Smooth muscle cell (in vitro differentiated cells): ENCODE data around the gene CDC42SE2. TPM values are rescaled to one million over a fixed set of nuclear protein-coding genes. Genes with fewer than 3 reads are reported as not detected.

Source experiments
- DNase-seq: peaks from one replicate; lab custom pipeline; 2025; ENCODE audit not compliant: unreplicated experiment; lab: John Stamatoyannopoulos, UW
- H2AFZ ChIP-seq: fragments of 200-600 bp; sonication (generic); 2 replicates; pipeline ENCODE4 v1.6.0; 2016; ENCODE audit warnings: antibody characterized with exemption, low read depth, mild to moderate bottlenecking
- H3F3A ChIP-seq: fragments of 200-600 bp; sonication (generic); 2 replicates; pipeline ENCODE4 v1.6.0; 2017; ENCODE audit warnings: antibody characterized with exemption, low read depth
- H3K27ac ChIP-seq: fragments of 200-600 bp; sonication (generic); 2 replicates; pipeline ENCODE4 v1.5.1; 2016; ENCODE audit warnings: low read depth, mild to moderate bottlenecking
- H3K27me3 ChIP-seq: fragments of 200-600 bp; sonication (generic); 2 replicates; pipeline ENCODE4 v1.6.1; 2016; ENCODE audit warnings: low read depth, mild to moderate bottlenecking
- H3K36me3 ChIP-seq: fragments of 200-600 bp; sonication (generic); 2 replicates; pipeline ENCODE4 v1.5.1; 2016; ENCODE audit warnings: low read depth
- H3K4me1 ChIP-seq: fragments of 200-600 bp; sonication (generic); 2 replicates; pipeline ENCODE4 v1.5.1; 2016; ENCODE audit warnings: low read depth
- H3K4me2 ChIP-seq: fragments of 200-600 bp; sonication (generic); 2 replicates; pipeline ENCODE4 v1.6.0; 2016; ENCODE audit warnings: mild to moderate bottlenecking
- H3K4me3 ChIP-seq: fragments of 200-600 bp; sonication (generic); 2 replicates; pipeline ENCODE4 v1.5.1; 2016; ENCODE audit warnings: mild to moderate bottlenecking
- H3K79me2 ChIP-seq: fragments of 200-600 bp; sonication (generic); 2 replicates; pipeline ENCODE4 v1.6.0; 2016; ENCODE audit warnings: low read depth, mild to moderate bottlenecking
- H3K9ac ChIP-seq: fragments of 200-600 bp; sonication (generic); 2 replicates; pipeline ENCODE4 v1.6.0; 2016; ENCODE audit warnings: low read depth
- H3K9me3 ChIP-seq: fragments of 200-600 bp; sonication (generic); replicated peaks from 2 replicates; pipeline ENCODE4 v1.5.1; 2016; ENCODE audit warnings: low read depth
- H4K20me1 ChIP-seq: fragments of 200-600 bp; sonication (generic); 2 replicates; pipeline ENCODE4 v1.6.0; 2016; ENCODE audit warnings: low read depth
- WGBS: methylation state at CpG from one replicate; pipeline ENCODE4 v1.1.7; 2016; ENCODE audit warnings: low lambda C conversion rate; 5-methylcytosine and 5-hydroxymethylcytosine counted together
- polyA plus RNA-seq: library from polyadenylated mRNA; unstranded; fragments of >200 nt; fragmentation: Nextera tagmentation; extraction: Ambion mirVana; gene quantifications from 2 replicates; pipeline ENCODE4 v1.2.1, GENCODE V29; 2016
- total RNA-seq: library from RNA; depleted of rRNA; stranded (reverse); fragments of >200 nt; gene quantifications from 2 replicates; pipeline ENCODE4 v1.2.3, GENCODE V29; 2014
- TF ChIP-seq, protein P1 (sequence below): fragments of 200-600 bp; sonication (generic); IDR thresholded peaks from 2 replicates; pipeline ENCODE4 v1.5.1; 2017; ENCODE audit warnings: borderline replicate concordance, mild to moderate bottlenecking, antibody characterized with exemption; ENCODE audit not compliant: insufficient read depth, poor library complexity, severe bottlenecking

CDC42SE2 gene
- total and polyA plus RNA-seq, 2 experiments from 2014 or later: 12.6 to 24.0 TPM

DNA sequence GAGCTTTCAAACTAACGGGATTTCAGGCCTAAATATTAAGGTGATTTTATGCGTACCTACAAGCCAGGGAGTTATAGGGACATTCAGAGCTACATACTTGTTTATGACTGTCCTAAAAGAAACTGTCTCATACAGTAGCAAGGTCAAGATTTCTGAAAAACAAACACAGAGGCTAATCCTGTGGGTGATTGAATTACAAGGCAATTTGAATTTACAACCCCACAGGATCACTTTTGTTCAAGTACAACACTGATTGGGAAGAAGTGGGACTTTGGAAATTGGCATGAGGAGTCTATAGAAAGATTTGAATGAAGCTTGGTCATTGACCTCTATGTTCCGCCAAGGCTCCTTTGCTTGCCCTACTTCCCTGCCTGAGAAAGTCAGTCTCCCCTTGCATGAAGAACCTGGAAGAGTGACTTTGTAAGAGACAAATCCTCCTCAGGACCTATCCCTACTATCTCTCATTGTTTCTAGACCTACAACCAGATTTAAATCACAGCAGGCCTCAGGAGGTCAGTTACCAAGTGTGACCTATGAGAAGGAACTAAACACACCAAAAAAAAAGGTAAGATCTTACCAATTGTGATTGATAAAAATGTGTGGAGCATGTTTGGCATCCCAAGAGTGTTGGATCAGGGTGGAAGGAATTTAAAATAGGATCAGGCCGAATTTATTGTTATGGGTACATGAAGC, 38.4 kb upstream of the CDC42SE2 start:
- no peaks in the 10 kb centered on the region for H3K27me3 ChIP-seq
- H3K9ac ChIP-seq: no peak overlapping the region
- H2AFZ ChIP-seq: no peak overlapping the region
- no peaks in the 10 kb centered on the region for H4K20me1 ChIP-seq
- H3K9me3 ChIP-seq: no peaks in the 10 kb centered on the region
- H3K27ac ChIP-seq: no peak overlapping the region
- H3K36me3 ChIP-seq: no peaks in the 10 kb centered on the region
- H3F3A ChIP-seq: no peaks in the 10 kb centered on the region
- H3K4me2 ChIP-seq: no peak overlapping the region
- no peak for DNase-seq
- 71% methylated on average over 4 of the region's 4 CpGs for WGBS
- peaks cover 4% of the 10 kb centered on the region for H3K4me1 ChIP-seq
- TF ChIP-seq, protein P1, sequence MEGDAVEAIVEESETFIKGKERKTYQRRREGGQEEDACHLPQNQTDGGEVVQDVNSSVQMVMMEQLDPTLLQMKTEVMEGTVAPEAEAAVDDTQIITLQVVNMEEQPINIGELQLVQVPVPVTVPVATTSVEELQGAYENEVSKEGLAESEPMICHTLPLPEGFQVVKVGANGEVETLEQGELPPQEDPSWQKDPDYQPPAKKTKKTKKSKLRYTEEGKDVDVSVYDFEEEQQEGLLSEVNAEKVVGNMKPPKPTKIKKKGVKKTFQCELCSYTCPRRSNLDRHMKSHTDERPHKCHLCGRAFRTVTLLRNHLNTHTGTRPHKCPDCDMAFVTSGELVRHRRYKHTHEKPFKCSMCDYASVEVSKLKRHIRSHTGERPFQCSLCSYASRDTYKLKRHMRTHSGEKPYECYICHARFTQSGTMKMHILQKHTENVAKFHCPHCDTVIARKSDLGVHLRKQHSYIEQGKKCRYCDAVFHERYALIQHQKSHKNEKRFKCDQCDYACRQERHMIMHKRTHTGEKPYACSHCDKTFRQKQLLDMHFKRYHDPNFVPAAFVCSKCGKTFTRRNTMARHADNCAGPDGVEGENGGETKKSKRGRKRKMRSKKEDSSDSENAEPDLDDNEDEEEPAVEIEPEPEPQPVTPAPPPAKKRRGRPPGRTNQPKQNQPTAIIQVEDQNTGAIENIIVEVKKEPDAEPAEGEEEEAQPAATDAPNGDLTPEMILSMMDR: no peak
- H3K79me2 ChIP-seq: no peaks in the 10 kb centered on the region
- no peak overlapping the region for H3K4me3 ChIP-seq

DNA sequence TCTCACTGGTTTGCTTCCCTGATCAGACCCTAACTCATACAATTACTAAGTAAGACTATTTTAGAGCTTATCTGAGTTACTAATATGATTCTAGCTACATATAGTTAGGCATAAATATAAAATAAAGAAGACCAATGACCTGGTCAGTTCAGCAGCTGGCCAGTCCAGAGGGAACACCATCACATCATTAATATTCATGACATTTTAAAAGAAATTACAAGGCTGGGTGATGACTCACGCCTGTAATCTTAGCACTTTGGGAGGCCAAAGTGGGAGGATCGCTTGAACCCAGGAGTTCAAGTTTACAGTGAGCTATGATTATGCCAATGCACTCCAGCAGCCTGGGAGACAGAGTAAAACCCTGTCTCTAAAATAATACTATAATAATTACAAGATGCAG, 37.0 kb upstream of the CDC42SE2 start:
- no peak for DNase-seq
- no peak overlapping the region for H3K4me3 ChIP-seq
- H2AFZ ChIP-seq: no peak overlapping the region
- peaks cover 6% of the 10 kb centered on the region for H3K4me1 ChIP-seq
- H3K36me3 ChIP-seq: no peaks in the 10 kb centered on the region
- H3K9ac ChIP-seq: no peak overlapping the region
- TF ChIP-seq, protein P1: no peak
- no peak overlapping the region for H3K27ac ChIP-seq
- H3F3A ChIP-seq: no peaks in the 10 kb centered on the region
- no peaks in the 10 kb centered on the region for H3K79me2 ChIP-seq
- no peaks in the 10 kb centered on the region for H3K27me3 ChIP-seq
- no peak overlapping the region for H3K4me2 ChIP-seq
- H3K9me3 ChIP-seq: no peaks in the 10 kb centered on the region
- H4K20me1 ChIP-seq: no peaks in the 10 kb centered on the region
- WGBS: 88% methylated on average over 2 of the region's 2 CpGs

DNA sequence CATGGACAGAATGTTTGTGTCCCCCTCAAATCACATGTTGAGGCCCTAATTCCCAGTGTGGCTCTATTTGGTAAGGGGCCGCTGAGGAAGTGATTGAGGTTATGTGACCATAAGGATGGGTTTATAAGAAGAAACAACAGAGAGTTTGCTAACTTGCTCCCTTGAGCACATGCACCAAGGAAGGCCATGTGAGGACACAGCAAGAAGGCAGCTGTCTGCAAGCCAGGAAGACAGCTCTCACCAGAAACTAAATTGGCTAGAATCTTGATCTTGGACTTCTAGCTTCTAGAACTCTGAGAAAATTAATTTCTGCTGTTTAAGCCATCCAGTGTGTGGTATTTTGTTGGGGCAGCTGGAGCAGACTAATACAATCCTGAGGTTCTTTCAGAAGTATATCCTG, 35.2 kb upstream of the CDC42SE2 start:
- 83% methylated on average over 1 of the region's 1 CpG for WGBS
- Histone ChIP-seq H3K27ac (no peak overlapping the region), H3F3A (no peaks in the 10 kb centered on the region), H3K9ac (no peak overlapping the region), H3K36me3 (no peaks in the 10 kb centered on the region), H3K4me1 (peaks cover 6% of the 10 kb centered on the region), H2AFZ (no peak overlapping the region), H3K4me3 (no peak overlapping the region), H3K79me2 (no peaks in the 10 kb centered on the region), H3K27me3 (no peaks in the 10 kb centered on the region), H4K20me1 (no peaks in the 10 kb centered on the region), H3K4me2 (no peak overlapping the region), H3K9me3 (no peaks in the 10 kb centered on the region)
- TF ChIP-seq, protein P1: no peak
- no peak for DNase-seq

DNA sequence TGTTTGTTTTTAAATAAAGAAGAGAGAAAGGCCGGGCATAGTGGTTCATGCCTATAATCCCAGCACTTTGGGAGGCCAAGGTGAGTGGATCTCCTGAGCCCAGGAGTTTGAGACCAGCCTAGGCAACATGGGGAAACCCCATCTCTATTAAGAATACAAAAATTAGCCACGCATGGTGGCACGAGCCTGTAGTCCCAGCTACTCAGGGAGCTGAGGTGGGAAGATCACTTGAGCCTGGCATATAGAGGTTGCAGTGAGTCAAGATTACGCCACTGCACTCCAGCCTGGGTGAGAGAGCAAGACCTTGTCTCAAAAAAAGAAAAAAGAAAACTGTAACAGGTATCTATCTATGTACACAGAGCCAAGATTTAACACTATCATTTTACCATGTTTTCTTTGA, 34.2 kb upstream of the CDC42SE2 start:
- H3K4me3 ChIP-seq: no peak overlapping the region
- no peak overlapping the region for H3K4me2 ChIP-seq
- H3F3A ChIP-seq: no peaks in the 10 kb centered on the region
- no peak overlapping the region for H2AFZ ChIP-seq
- WGBS: 89% methylated on average over 4 of the region's 4 CpGs
- H3K79me2 ChIP-seq: no peaks in the 10 kb centered on the region
- no peak for DNase-seq
- no peaks in the 10 kb centered on the region for H3K9me3 ChIP-seq
- no peak overlapping the region for H3K27ac ChIP-seq
- peaks cover 6% of the 10 kb centered on the region for H3K4me1 ChIP-seq
- H3K27me3 ChIP-seq: no peaks in the 10 kb centered on the region
- H3K36me3 ChIP-seq: no peaks in the 10 kb centered on the region
- no peak overlapping the region for H3K9ac ChIP-seq
- TF ChIP-seq, protein P1: no peak
- no peaks in the 10 kb centered on the region for H4K20me1 ChIP-seq
